CD8-positive, alpha-beta memory T cell (primary cell): ENCODE results near the gene REXO1. TPM values are rescaled to one million over a fixed set of nuclear protein-coding genes. Genes with fewer than 3 reads are reported as not detected.

Experiments
- CTCF ChIA-PET: fragments of 350-600 bp; sonication (Branson Sonifier 250); formaldehyde crosslinking; loops from one replicate; lab custom pipeline; 2021; ENCODE audit warnings: antibody characterized with exemption; lab: Charles Lee
- POLR2A ChIA-PET: fragments of 350-600 bp; sonication (Branson Sonifier 250); formaldehyde crosslinking; loops from one replicate; lab custom pipeline; 2021; ENCODE audit warnings: antibody characterized with exemption; lab: Charles Lee
- DNase-seq, 5 donors: peaks; one replicate each; pipeline versions ENCODE4 v3.0.0 to v3.0.0-alpha.2; 2020 to 2022; ENCODE audit warnings: mixed read lengths in 1 of 5
- H3K27ac ChIP-seq: one replicate; pipeline ENCODE4 v1.7.0; 2013; ENCODE audit warnings: low read depth, mild to moderate bottlenecking, low read length, moderate library complexity
- H3K27me3 ChIP-seq: 2 replicates; pipeline ENCODE4 v1.7.0; 2013; ENCODE audit warnings: low read length, mild to moderate bottlenecking; ENCODE audit not compliant: insufficient read depth, poor library complexity, severe bottlenecking
- H3K36me3 ChIP-seq: 2 replicates; pipeline ENCODE4 v1.7.0; 2013; ENCODE audit warnings: mild to moderate bottlenecking, low read length, moderate library complexity; ENCODE audit not compliant: insufficient read depth
- H3K4me1 ChIP-seq: 2 replicates; pipeline ENCODE4 v1.7.0; 2013; ENCODE audit warnings: mild to moderate bottlenecking, low read length, moderate library complexity; ENCODE audit not compliant: insufficient read depth
- H3K4me3 ChIP-seq: 2 replicates; pipeline ENCODE4 v1.7.0; 2013; ENCODE audit warnings: mild to moderate bottlenecking, low read length
- H3K9me3 ChIP-seq: 2 replicates; pipeline ENCODE4 v1.7.0; 2013; ENCODE audit warnings: mild to moderate bottlenecking, low read length
- H3K27ac Mint-ChIP-seq, 8 donors: one replicate each; pipeline ENCODE4 v1.8.0; 2020 to 2021; ENCODE audit warnings: mixed read lengths in 8 of 8, mild to moderate bottlenecking in 6 of 8, inconsistent platforms in 3 of 8, moderate library complexity in 3 of 8
- H3K27me3 Mint-ChIP-seq, 2 donors: one replicate each; pipeline ENCODE4 v1.8.0; 2020 to 2021; ENCODE audit warnings: mixed read lengths in 2 of 2, mild to moderate bottlenecking in 1 of 2, moderate library complexity in 1 of 2
- H3K36me3 Mint-ChIP-seq, 3 donors: one replicate each; pipeline ENCODE4 v1.8.0; 2020 to 2021; ENCODE audit warnings: mixed read lengths in 3 of 3, inconsistent platforms in 1 of 3, mild to moderate bottlenecking in 1 of 3
- H3K4me1 Mint-ChIP-seq, 3 donors: one replicate each; pipeline ENCODE4 v1.8.0; 2020 to 2021; ENCODE audit warnings: mixed read lengths in 3 of 3, inconsistent platforms in 1 of 3, mild to moderate bottlenecking in 1 of 3
- H3K4me3 Mint-ChIP-seq, 7 donors: one replicate each; pipeline ENCODE4 v1.8.0; 2020 to 2021; ENCODE audit warnings: mixed read lengths in 7 of 7, mild to moderate bottlenecking in 6 of 7, moderate library complexity in 4 of 7, inconsistent platforms in 2 of 7
- H3K9me3 Mint-ChIP-seq, 5 donors: one replicate each; pipeline ENCODE4 v1.8.0; 2020 to 2022; ENCODE audit warnings: mixed read lengths in 5 of 5, mild to moderate bottlenecking in 3 of 5, moderate library complexity in 2 of 5, inconsistent platforms in 1 of 5
- polyA plus RNA-seq: library from polyadenylated mRNA; unstranded; fragments of 300-500 nt; fragmentation: Illumina TruSeq; gene quantifications from one replicate; pipeline ENCODE4 v1.2.3, GENCODE V29; 2021
- total RNA-seq, 2 experiments: library from RNA; stranded (reverse); gene quantifications; one replicate each; pipeline ENCODE4 v1.2.3, GENCODE V29; 2021

Gene REXO1
- total and polyA plus RNA-seq, 3 experiments from 2014 or later = 8.7 to 63.7 (median 61.0) TPM

DNA sequence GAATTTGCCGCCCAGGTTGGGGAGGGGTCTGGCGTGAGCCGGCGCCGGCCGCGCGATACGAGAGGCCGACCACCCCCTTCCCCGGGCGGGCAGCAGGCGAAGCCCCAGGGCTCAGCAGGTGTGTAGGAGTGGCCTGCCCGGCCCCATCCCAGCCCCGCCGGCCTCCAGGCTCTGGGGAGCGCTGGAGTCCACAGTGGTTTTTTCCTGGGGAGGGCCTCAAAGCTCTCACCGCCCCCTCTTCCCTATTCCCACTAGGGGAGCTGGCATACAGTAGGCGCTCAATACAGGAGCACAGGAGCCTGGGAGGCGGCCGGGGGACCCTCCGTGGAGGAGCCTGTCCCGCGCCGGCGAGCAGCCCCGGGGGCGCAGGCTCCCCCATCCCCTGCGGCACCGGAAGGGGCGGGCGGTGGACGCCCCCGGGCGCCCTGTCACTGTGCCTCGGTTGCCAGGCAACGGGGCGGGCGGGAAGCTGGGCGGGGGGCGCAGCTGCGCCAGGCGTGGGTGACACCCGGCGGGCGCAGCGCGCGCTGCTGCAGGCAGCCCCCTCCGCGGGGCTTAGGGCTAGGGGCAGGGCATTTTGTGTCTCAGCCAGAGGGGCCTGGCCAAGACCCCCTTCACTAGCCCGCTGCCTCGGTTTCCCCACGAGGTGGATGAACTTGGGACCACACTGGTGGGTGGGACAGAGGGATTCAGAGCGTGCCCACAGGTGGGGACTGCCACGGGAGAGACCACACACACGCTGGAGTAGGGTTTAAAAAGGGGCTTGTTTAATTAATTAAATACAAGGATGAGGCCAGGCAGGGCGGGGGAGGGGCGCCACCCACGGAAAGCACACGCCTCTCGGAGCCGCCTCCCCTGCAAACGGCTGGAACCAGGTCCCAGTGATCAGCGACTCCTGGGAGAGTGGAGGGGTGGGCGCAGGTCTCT is 3.6 kb upstream of the REXO1 start:
- CTCF ChIA-PET = interaction anchor here (0.9 to 1.3 kb wide), 2 partner anchors 10 to 24 kb away, joined by 3 read pairs; no protein-coding TSS in a partner anchor
- H3K4me1 Mint-ChIP-seq = peaks cover 36 to 65% (median 44%) of the 10 kb centered on the region in 3 donors

DNA sequence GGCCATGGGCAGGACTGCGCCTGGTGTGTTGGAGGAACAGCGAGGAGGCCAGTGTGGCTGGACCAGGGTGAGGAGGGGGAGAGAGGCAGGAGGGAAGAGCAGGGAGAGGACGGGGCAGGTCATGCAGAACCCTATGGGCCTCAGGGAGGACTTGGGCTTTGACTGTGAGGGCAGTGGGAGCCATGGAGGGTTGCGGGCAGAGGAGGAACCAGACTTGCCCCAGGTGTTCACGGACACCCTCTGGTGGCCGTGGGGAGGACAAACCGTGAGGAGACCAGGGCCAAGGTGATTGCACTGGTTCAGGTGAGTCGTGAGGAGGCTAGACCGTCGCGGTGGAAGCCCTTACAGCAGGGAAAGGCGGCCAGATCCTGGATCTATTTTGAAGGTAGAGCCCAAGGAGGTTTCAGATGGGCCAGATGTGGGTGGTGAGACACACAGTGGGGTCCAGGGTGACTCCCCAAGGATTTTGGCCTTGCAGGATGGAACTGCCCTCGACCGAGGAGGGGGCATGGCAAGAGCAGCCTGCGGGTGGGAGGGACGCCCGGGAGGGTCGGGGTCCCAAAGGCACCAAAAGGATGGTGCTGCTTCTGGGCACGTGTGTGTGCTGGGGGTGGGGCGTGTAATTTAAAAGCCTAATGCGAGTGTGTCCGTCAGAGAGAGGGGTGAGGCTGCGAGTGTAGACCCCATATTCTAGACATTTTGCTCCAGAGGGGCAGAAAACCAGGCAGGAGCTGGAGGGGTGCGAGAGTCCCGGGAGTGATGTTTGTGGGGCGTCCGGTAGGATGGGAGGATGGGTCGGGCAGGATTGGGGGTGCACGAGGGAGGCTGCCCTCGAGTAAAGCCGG is 2.7 kb upstream of the REXO1 start:
- H3K27ac ChIP-seq = no peak overlapping the region
- H3K4me3 Mint-ChIP-seq = peak overlapping the region in 4 of 7 donors; percentile 41 to 69 (median 55)
- ChIA-PET CTCF (no interaction called here), POLR2A (interaction anchor here (0.7 kb wide), 1 partner anchor 82 kb away, joined by 4 read pairs; no protein-coding TSS in a partner anchor)
- DNase-seq = no peak
- no peaks in the 10 kb centered on the region for H3K9me3 ChIP-seq
- peak overlapping the region in 7 of 8 donors; percentile 36 to 96 (median 83) for H3K27ac Mint-ChIP-seq
- no peaks in the 10 kb centered on the region for H3K27me3 ChIP-seq
- H3K9me3 Mint-ChIP-seq = no peaks in the 10 kb centered on the region
- peaks cover 36 to 68% (median 52%) of the 10 kb centered on the region in 3 donors for H3K4me1 Mint-ChIP-seq
- peaks cover 0 to 11% (median 1%) of the 10 kb centered on the region in 3 donors for H3K36me3 Mint-ChIP-seq
- no peak overlapping the region for H3K4me3 ChIP-seq
- H3K4me1 ChIP-seq = peaks cover 62% of the 10 kb centered on the region
- peaks cover 0 to 3% of the 10 kb centered on the region in 2 donors for H3K27me3 Mint-ChIP-seq
- H3K36me3 ChIP-seq = no peaks in the 10 kb centered on the region

More for the DNA sequence above, 3.6 kb upstream of the REXO1 start:
- Mint-ChIP-seq H3K9me3 (no peaks in the 10 kb centered on the region), H3K27me3 (peaks cover 0 to 3% of the 10 kb centered on the region in 2 donors), H3K36me3 (peaks cover 0 to 8% (median 1%) of the 10 kb centered on the region in 3 donors), H3K4me3 (peak overlapping the region in 3 of 7 donors; percentile 19 to 69 (median 20)), H3K27ac (peak overlapping the region in 6 of 8 donors; percentile 41 to 93 (median 68))
- Histone ChIP-seq H3K4me1 (peaks cover 59% of the 10 kb centered on the region), H3K4me3 (peak overlapping the region; percentile 37), H3K27ac (peak overlapping the region; percentile 16), H3K36me3 (no peaks in the 10 kb centered on the region), H3K27me3 (no peaks in the 10 kb centered on the region), H3K9me3 (no peaks in the 10 kb centered on the region)
- peak; percentile 32 to 86 (median 61) for DNase-seq
- POLR2A ChIA-PET = interaction anchor here (0.7 kb wide), 1 partner anchor 81 kb away, joined by 4 read pairs; no protein-coding TSS in a partner anchor

DNA sequence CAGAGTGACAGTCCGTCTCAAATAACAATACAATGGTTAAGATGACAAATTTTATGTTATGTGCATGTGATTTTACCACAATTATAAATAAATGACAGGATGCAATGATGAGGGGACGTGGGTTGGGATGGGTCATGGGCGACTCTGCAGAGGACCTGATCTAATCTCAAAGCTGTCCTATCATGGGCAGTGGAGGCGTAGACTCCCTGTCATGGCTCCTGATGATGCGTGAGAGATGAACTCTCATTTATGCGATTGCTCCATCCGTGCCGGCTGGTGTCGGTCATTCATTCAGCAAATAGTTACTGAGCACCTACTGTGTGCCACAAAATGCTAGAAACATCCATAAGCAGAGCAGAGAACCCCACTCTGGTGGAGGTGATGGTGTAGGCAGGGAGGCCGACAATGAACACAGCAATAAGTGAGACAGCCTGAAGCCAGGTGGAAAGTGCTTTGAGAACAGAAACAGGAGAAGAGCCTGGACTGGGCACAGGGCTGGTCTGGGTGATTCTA is 1.7 kb upstream of the REXO1 start:
- Histone ChIP-seq H3K27me3 (no peaks in the 10 kb centered on the region), H3K27ac (no peak overlapping the region), H3K9me3 (no peaks in the 10 kb centered on the region), H3K4me3 (no peak overlapping the region), H3K4me1 (peaks cover 63% of the 10 kb centered on the region), H3K36me3 (peaks cover 5% of the 10 kb centered on the region)
- Mint-ChIP-seq H3K4me1 (peaks cover 32 to 66% (median 49%) of the 10 kb centered on the region in 3 donors), H3K9me3 (no peaks in the 10 kb centered on the region), H3K27ac (peak overlapping the region in 7 of 8 donors; percentile 3 to 93 (median 73)), H3K36me3 (peaks cover 0 to 15% (median 1%) of the 10 kb centered on the region in 3 donors), H3K4me3 (peak overlapping the region in 2 of 7 donors; percentile 36 to 80), H3K27me3 (peaks cover 0 to 3% of the 10 kb centered on the region in 2 donors)
- DNase-seq = no peak
- POLR2A ChIA-PET = no interaction called here
- CTCF ChIA-PET = interaction anchor here (0.9 to 1.8 kb wide), 5 partner anchors 11 to 303 kb away, joined by 3 to 12 read pairs (median 5); no protein-coding TSS in a partner anchor

DNA sequence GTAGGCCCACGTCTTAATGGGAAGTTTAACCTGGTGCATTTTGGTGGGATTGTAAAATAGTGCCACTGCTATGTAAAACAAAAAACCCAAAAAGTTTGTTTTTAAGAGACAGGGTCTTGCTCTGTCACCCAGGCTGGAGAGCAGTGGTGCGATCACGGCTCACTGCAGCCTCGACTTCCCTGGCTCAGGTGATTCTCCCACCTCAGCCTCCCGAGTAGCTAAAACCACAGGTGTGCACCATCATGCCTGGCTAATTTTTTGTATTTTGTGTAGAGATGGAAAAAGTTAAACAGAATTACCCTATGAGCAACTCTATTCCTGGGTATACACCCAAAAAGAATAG is 820 bp upstream of the REXO1 start:
- Histone ChIP-seq H3K4me1 (peaks cover 61% of the 10 kb centered on the region), H3K27me3 (no peaks in the 10 kb centered on the region), H3K36me3 (peaks cover 5% of the 10 kb centered on the region), H3K4me3 (no peak overlapping the region), H3K9me3 (no peaks in the 10 kb centered on the region), H3K27ac (no peak overlapping the region)
- Mint-ChIP-seq H3K4me1 (peaks cover 36 to 67% (median 45%) of the 10 kb centered on the region in 3 donors), H3K36me3 (peaks cover 0 to 16% (median 1%) of the 10 kb centered on the region in 3 donors), H3K27ac (peak overlapping the region; percentile 70 to 95 (median 89)), H3K27me3 (peaks cover 0 to 3% of the 10 kb centered on the region in 2 donors), H3K9me3 (no peaks in the 10 kb centered on the region), H3K4me3 (peak overlapping the region in 5 of 7 donors; percentile 58 to 89 (median 75))
- CTCF ChIA-PET = interaction anchor here (0.6 to 1.8 kb wide), 8 partner anchors 9 to 67 kb away, joined by 3 to 12 read pairs (median 4); no protein-coding TSS in a partner anchor
- POLR2A ChIA-PET = no interaction called here
- DNase-seq = no peak

DNA sequence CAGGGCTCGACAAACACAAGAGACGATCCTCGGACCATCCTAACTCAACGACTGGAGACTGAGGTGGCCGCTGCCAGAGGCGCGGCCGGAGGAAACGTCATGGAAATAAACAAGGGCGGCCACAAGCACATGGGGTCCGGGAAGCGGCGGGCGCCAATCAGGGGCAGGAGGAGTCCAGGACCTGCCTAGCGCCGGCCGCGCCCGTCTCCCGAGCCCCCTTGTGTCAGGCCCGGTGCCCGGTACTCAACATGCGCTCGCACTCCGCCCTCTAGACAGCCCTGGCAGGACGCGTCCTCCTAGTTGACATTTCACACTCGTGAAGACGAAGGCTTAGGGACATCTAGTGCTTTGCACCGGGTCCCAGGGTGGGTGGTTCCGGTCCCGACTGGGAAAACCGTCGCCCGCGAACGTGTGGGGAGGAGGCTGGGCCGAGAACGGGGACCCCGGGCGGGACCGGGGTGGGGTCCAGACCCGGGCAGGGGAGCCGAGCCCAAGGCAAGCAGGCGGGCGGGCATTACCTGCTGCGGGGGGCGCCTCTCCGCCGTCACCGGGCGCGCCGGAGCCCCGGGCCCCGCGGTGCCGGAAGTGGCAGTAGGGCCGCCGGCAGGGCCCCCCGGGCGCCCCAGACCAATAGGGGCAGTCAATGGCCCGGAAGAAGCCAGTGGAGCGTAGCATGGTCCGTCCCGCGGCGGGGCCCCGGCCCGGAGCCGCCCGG is 442 bp downstream of the REXO1 start:
- peaks cover 37 to 65% (median 44%) of the 10 kb centered on the region in 3 donors for H3K4me1 Mint-ChIP-seq
- peaks cover 0 to 1% of the 10 kb centered on the region in 2 donors for H3K27me3 Mint-ChIP-seq
- peak in 1 of 5 donors; percentile 26 for DNase-seq
- H3K9me3 Mint-ChIP-seq = no peaks in the 10 kb centered on the region
- peak overlapping the region; percentile 86 to 96 (median 88) for H3K4me3 Mint-ChIP-seq
- Histone ChIP-seq H3K4me1 (peaks cover 58% of the 10 kb centered on the region), H3K27ac (peak overlapping the region; percentile 94), H3K4me3 (peak overlapping the region; percentile 83), H3K9me3 (no peaks in the 10 kb centered on the region), H3K27me3 (no peaks in the 10 kb centered on the region), H3K36me3 (peaks cover 5% of the 10 kb centered on the region)
- peak overlapping the region; percentile 88 to 97 (median 92) for H3K27ac Mint-ChIP-seq
- H3K36me3 Mint-ChIP-seq = peaks cover 0 to 17% (median 0%) of the 10 kb centered on the region in 3 donors
- POLR2A ChIA-PET = no interaction called here
- CTCF ChIA-PET = interaction anchor here (1.2 to 1.5 kb wide), 2 partner anchors 10 to 22 kb away, joined by 3 to 13 read pairs; no protein-coding TSS in a partner anchor

DNA sequence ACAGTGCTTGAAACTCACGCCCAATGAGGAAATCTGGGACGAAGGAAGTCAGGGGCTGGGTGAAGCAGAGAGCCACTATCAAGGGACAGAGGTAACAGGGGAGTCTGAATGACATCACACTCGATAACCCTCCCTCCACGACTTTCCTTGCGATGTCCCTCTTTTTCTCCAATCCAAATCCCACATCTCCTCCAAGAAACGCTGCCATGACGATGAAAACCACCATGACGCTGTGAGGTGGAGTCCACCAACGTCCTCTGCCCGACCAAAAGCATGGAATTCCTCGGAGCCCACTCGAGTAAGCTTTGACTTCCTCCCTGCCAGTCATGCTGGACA is 967 bp downstream of the REXO1 start:
- ChIA-PET CTCF (interaction anchor here (1.2 to 1.5 kb wide), 2 partner anchors 9 to 21 kb away, joined by 3 to 13 read pairs; no protein-coding TSS in a partner anchor), POLR2A (no interaction called here)
- Mint-ChIP-seq H3K9me3 (no peaks in the 10 kb centered on the region), H3K36me3 (peaks cover 0 to 20% (median 0%) of the 10 kb centered on the region in 3 donors), H3K4me1 (peaks cover 37 to 66% (median 49%) of the 10 kb centered on the region in 3 donors), H3K27me3 (peaks cover 0 to 1% of the 10 kb centered on the region in 2 donors), H3K4me3 (peak overlapping the region; percentile 86 to 96 (median 88)), H3K27ac (peak overlapping the region; percentile 88 to 97 (median 92))
- Histone ChIP-seq H3K4me1 (peaks cover 58% of the 10 kb centered on the region), H3K9me3 (no peaks in the 10 kb centered on the region), H3K36me3 (peaks cover 5% of the 10 kb centered on the region), H3K27ac (peak overlapping the region; percentile 94), H3K4me3 (peak overlapping the region; percentile 83), H3K27me3 (no peaks in the 10 kb centered on the region)
- DNase-seq = no peak
